Ovary (tissue), 3 donors: ENCODE results near the gene SRM.
"Not testable (repeated sequence)": the region's sequence is repeated elsewhere in the genome, so short reads cannot be mapped to it uniquely, and the experiment has no call there.

Experiments
- CTCF ChIP-seq, 3 donors: fragments of 450-650 bp in 2 of 3; fragments of 200-600 bp in 1 of 3; IDR thresholded peaks; one replicate each; pipeline versions ENCODE4 v1.5.1 to v1.8.0; 2016 to 2022; ENCODE audit warnings: antibody characterized with exemption in 3 of 3, mild to moderate bottlenecking in 1 of 3
- POLR2A ChIP-seq: fragments of 450-650 bp; IDR thresholded peaks from one replicate; pipeline ENCODE4 v1.6.1; 2017; ENCODE audit warnings: antibody characterized with exemption, mild to moderate bottlenecking, moderate library complexity
- donor health status: DM: no; HTN: no; CAD: no.

GRCh38 chr1:11083784-11084183 is 24.0 kb upstream of the SRM start:
- not testable (repeated sequence) for TF ChIP-seq CTCF (IDR thresholded peaks at IDR 0.05); POLR2A
